Myocyte (in vitro differentiated cells): Measurements from ENCODE around the gene RHCG. TPM values are rescaled to one million over a fixed set of nuclear protein-coding genes. Genes with fewer than 3 reads are reported as not detected.

Source experiments
- DNase-seq: peaks from one replicate; pipeline ENCODE4 v3.0.0-alpha.2; 2012; ENCODE audit warnings: low read depth
- total RNA-seq: library from RNA; depleted of rRNA; stranded (reverse); fragments of >200 nt; gene quantifications from 2 replicates; pipeline ENCODE4 v1.2.3, GENCODE V29; 2014

RHCG gene
- total RNA-seq, 1 donor from 2014 or later, result not detected

- DNase-seq, result no peak
Measured at GRCh38 chr15:89445518-89445917, 50.9 kb downstream of the RHCG start.

- DNase-seq, result no peak
Measured at GRCh38 chr15:89444241-89445225, 51.9 kb downstream of the RHCG start.

- no peak for DNase-seq
Measured at GRCh38 chr15:89443581-89443980, 52.8 kb downstream of the RHCG start.

DNA sequence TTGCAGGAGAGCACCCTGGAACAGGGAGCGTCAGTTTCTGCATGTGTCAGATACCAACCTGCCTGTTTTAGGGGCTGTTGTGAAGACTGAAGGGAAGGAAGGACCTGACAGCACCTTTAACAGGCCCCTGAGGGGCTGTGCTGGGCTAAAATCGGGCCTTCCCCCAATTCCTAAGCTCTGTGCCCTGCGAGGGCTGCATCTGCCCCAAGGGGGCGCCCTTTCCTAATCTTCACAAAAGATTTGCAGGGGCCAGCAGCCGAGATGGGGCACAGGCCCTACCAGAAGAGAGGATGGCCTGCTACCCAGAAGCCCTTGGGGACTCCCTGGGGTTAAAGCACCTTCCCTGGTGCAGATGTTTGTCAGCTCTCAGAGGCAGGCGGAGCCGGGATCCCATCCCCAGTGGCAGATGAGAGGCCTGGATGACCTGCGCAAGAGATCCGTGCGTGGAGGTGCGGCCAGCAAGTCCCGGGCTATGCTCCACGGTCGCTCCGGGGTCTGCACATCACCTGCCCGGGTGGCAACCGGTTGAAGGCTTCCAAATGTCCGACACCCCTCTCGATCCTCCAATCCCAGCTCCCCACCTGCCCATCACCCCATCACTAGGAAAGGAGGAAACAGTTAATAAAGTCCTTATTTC, 53.6 kb downstream of the RHCG start:
- DNase-seq, result peak; percentile 43

DNA sequence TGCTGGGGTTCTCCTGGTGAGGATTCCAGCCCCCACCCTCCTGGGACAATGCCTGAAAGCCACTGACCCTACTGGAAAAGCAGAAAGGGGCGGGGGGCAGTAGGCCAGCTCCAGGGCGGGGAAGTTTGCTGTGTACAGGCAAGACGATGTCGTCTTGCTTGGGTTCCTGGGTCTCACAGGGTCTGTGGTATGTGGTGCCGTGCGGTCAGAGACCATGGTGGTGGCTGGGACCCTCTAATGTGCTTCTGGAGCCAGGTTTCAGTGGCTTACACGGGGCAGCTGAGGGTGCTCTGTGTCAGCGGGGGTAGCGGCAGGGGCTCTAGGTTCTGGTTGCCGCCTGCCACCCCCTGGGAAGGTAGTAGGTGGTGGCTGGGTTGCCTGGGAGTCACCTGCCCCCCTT, 54.2 kb downstream of the RHCG start:
- no peak for DNase-seq

DNA sequence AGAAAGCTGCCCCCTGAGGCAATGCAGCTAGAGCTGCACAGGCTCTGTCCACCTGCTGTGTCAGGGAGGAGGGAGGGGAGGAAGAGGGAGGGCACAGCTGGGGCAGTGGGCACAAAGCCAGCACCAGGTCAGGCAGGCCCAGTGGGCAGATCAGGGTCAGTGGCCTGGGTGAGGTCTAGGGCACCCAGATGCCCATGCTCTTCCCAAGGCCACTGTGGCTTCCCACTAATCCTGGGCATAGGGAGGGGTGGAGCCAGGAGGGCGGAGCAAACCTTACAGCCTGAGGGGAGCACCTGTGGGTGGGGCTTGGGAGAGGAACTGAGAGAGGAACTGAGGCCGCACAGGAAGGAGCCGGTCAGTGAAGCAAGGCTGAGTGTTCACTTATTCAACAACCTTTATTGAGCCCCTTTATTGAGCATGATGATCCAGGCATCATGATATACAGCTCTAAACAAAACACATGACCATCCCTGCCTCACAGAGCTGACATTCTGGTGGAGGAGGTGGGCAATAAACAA, 55.0 kb downstream of the RHCG start:
- peak; percentile 24 for DNase-seq

DNA sequence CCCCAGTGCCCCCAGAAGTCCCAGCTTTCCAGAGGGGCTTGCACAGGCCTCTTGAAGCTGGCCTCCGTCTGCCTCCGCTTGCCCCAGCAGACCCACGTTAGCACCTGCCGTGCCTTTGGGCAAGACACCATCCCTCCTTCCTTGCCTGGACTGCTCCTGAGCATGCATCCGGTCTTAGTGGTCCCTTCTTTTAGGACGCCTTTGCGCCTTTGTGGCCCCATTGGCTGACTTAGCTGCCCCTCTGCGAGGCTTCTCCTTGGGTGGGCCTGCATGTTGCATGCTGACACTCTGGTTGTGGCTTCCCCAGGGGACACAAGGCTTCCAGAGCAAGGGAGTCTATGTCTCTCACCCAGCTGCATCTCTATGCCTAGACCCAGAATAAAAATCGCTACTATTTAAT, 56.6 kb downstream of the RHCG start:
- no peak for DNase-seq

DNA sequence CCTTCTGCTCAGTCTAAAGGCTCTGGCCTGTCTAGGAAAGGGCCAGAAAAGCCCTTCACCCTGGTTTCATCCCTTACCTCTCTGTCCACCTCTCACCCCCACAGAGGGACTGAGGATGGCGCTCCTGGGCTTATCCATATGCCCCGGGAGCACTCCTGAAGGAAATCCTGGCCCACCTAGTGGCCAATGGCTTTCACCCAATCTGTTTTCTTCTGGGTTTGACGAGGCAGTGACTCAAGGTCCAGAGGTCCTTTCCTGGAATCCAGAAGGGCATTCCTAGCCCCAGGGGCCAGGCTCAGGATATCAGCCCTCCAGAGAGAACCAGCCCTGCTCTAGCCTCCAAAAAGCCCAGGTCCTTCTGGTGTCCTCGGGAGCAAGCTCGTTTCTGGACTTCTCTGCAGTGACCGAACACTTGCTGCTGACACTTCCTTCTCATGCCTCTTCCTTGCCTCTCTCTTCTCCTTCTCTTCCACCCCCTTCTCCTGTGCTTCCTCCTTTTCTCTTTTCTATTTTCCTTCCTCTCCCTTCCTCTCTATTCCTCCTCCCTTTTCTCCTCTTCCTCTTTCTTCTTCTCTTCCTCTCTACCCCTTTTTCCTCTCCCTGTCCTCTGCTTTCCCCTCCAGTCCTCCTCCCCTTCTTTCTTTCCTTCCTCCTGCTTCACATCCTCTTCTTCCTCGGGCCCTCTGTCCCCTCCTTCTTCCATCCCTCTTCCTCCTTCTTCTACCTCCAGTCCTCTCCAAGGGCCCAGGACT, 59.6 kb downstream of the RHCG start:
- no peak for DNase-seq

GRCh38 chr15:89435362-89435761, 61.0 kb downstream of the RHCG start:
- DNase-seq, result no peak

DNA sequence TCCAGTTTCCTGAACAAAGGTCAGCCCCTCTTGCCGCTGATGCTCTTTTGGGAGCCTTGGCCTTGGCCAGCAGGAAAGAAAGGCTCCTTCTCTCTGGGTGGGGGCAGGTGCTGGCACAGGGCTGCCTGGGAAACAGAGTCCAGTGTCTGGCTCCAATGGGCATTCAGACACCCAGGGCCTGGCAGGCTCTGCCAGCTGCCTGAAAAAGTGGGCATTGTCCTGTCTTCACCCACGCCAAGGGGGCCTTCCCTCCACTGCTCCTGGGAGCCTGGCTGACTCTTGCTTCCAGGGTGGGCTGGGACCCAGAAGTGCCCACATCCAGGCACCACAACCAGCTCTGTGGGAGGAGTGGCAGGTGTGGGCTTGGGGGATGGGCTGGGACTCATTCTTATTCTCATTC, 62.7 kb downstream of the RHCG start:
- no peak for DNase-seq

GRCh38 chr15:89430530-89431341, 65.6 kb downstream of the RHCG start:
- peak; percentile 81 for DNase-seq

GRCh38 chr15:89429986-89430385, 66.4 kb downstream of the RHCG start:
- no peak for DNase-seq

DNA sequence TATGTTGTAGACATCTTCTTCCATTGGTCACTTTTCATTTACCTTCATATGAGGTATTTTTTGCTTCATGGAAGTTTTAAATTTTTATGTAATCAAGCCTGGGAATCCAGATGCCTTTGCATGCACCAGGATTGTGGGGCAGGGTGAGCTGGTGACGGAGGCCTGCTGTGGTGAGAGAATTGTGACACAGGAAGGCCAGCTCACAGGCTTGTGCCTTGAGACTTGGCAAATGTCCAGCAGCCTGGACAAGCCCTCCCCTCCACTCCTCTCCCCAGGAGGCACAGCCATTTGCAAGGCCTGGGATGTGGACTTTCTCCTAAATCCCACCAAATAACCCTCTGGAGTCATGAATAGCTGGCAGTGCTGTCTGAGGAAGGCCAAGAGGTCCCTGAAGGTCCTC, 67.4 kb downstream of the RHCG start:
- no peak for DNase-seq

- peak; percentile 65 for DNase-seq
Measured at GRCh38 chr15:89428246-89428645, 68.1 kb downstream of the RHCG start.

- DNase-seq, result no peak
Measured at GRCh38 chr15:89426500-89426899, 69.9 kb downstream of the RHCG start.

DNA sequence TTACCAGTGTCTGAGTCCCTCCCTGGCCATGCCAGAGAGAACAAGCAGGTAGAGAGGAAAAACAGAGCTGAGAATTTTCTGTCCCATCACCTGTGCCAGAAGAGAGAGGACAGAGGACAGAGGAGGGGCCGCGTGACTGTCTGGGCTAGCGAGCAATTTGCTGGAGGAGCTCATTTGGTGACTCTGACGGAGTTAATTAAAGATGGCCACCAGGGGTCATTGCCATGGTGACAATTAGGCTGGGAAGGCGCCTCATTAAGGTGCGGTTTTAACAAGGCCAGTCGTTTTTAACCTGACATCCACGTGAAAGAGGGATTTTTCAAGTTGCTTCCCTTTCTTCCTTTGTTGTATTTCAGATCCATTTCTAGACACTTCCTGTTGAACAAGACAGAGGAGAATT, 72.4 kb downstream of the RHCG start:
- no peak for DNase-seq
